Psoas muscle (tissue), 8 donors: ENCODE measurements around the gene PLEKHJ1. TPM values are rescaled to one million over a fixed set of nuclear protein-coding genes. Genes with fewer than 3 reads are reported as not detected.

Experiments used
- ATAC-seq, 4 donors: fragments of 200-7000 bp; cut with Tn5 transposase; one replicate each; pipeline ENCODE4 v1.9.1; 2020; ENCODE audit warnings: moderate library complexity in 3 of 4, mild to moderate bottlenecking in 2 of 4
- DNase-seq, 2 donors: peaks; one replicate each; pipeline ENCODE4 v3.0.0-alpha.2; 2020
- H3K27ac ChIP-seq: fragments of 200-600 bp; one replicate; pipeline ENCODE4 v1.8.0; 2022
- H3K27me3 ChIP-seq, 3 donors: fragments of 200-600 bp in 1 of 3; one replicate each; pipeline versions ENCODE4 v1.6.1 to v1.8.0; 2013 to 2022; ENCODE audit warnings: low read length in 2 of 3, mild to moderate bottlenecking in 2 of 3, moderate library complexity in 1 of 3; ENCODE audit not compliant: insufficient read depth in 3 of 3
- H3K36me3 ChIP-seq, 2 donors: fragments of 200-600 bp in 1 of 2; one replicate each; pipeline versions ENCODE4 v1.6.1 to v1.8.0; 2013 to 2022; ENCODE audit warnings: low read depth in 1 of 2, mild to moderate bottlenecking in 1 of 2, moderate library complexity in 1 of 2; ENCODE audit not compliant: insufficient read depth in 1 of 2
- H3K4me1 ChIP-seq: fragments of 200-600 bp; one replicate; pipeline ENCODE4 v1.8.0; 2022
- H3K4me3 ChIP-seq: fragments of 200-600 bp; one replicate; pipeline ENCODE4 v1.8.0; 2022; ENCODE audit warnings: mild to moderate bottlenecking
- H3K9me3 ChIP-seq: fragments of 200-600 bp; one replicate; pipeline ENCODE4 v1.8.0; 2022
- CTCF ChIP-seq: fragments of 200-600 bp; IDR thresholded peaks from one replicate; pipeline ENCODE4 v1.8.0; 2022; ENCODE audit warnings: antibody characterized with exemption
- WGBS, 3 donors: extraction: QIAGEN DNeasy Blood & Tissue Kit; methylation state at CpG; one replicate each; pipeline versions ENCODE4 v1.1.6 to v1.1.7; 2013; 5-methylcytosine and 5-hydroxymethylcytosine counted together
- intact Hi-C, 2 donors: fragments of 100-400 bp; cut with DNase I; formaldehyde crosslinking; loops; one replicate each; pipeline versions ENCODE4 v1.11.0 to v1.14.2; 2022
- polyA plus RNA-seq, 3 donors: library from polyadenylated mRNA; stranded (reverse); fragments of 200-250 nt; gene quantifications; one replicate each; pipeline ENCODE4 v1.2.3, GENCODE V29; 2013
- total RNA-seq, 4 donors: library from RNA; stranded (reverse); fragmentation: NEBNext Ultra II Directional in 2 of 4; extraction: Animal tissue kit (Norgen Biotek cat#: 25700) in 2 of 4; gene quantifications; one replicate each; pipeline versions ENCODE4 v1.2.1 to v1.2.4, GENCODE V29; 2021 to 2023
- donor health status: healthy with polysubstance abuse.
- donor health status: DM: no; HTN: no; CAD: no; lungs with moderate emphysema.
- donor health status: Bipolar disorder and iron deficiency.
- donor health status: healthy.
- donor health status: DM: yes; HTN: yes; CAD: no.
- donor health status: DM: no; HTN: no; CAD: no.
- donor health status: DM: no; HTN: no; CAD: no.
- donor health status: DM: yes; HTN: yes; CAD: no.

Gene PLEKHJ1
- total and polyA plus RNA-seq, 7 donors, result 54.9 to 146 (median 65.5) TPM

DNA sequence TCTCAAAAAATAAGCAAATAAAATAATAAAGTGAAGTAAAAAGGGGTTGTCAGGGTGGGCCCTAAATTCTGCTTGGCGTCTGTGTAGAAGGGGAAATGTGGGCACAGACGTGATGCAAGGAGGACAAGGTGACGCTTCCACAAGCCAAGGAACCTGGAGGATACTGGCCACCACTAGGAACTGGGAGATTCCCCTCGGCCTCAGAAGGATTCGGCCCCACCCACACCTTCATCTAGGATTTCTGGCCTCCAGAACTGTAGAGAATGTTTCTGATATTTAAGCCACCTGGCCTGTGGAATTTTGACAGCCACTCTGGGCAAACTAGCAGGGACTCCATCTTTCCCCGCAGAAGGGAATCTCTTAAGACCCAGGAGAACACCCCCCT is 1.1 kb downstream of the PLEKHJ1 start:
- Histone ChIP-seq H3K36me3 (peaks cover 3 to 29% of the 10 kb centered on the region in 2 donors), H3K27me3 (no peaks in the 10 kb centered on the region), H3K27ac (peak overlapping the region; percentile 91), H3K9me3 (no peaks in the 10 kb centered on the region), H3K4me3 (peak overlapping the region; percentile 97), H3K4me1 (peaks cover 46% of the 10 kb centered on the region)
- no peak for TF ChIP-seq CTCF
- WGBS, 3 donors, result 40 to 61% (median 45%) methylated on average over 6 of the region's 6 CpGs
- intact Hi-C loops, result loop anchor here (5.0 to 10.0 kb wide), 5 partner anchors 78 to 157 kb away; partner anchors contain the start of genes AP3D1 (in 1 of the 2), LSM7 (in 1 of the 2) and SPPL2B (in 1 of the 2)
- ATAC-seq, result no peak
- DNase-seq, result no peak

DNA sequence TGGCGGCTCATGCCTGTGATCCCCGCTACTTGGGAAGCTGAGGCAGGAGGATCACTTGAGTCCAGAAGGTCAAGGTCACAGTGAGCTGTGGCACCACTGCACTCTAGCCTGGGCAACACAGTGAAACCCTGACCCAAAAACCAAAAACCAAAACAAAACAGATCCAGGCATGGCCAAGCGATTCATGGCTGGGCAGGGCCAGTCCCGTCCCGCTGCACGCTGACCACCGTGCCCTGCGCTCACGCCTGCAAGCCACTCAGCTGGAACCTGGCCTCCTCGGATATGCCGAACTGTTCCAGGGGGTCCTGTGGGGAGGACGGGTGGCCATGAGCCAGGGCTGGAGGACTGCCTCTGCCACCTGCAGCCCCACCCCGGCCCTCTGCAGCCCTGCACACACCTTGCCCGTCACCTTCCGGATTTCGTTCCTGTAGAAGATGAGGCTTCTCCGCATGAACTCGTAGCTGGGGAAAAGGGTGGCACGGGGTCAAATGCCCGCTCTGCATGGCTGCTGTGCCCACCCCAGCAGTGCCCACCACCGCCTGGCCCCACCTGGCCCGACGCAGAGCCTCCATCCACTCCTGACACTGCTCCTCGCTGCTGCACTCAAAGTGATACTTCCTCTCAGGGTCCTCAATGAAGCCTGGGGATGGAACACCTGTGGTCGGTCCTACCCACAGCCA is 2.4 kb downstream of the PLEKHJ1 start:
- intact Hi-C loops, result loop anchor here in 1 of 2 donors (10.0 kb wide), 1 partner anchor 81 kb away; no protein-coding TSS in a partner anchor
- WGBS, 3 donors, result 86 to 93% (median 86%) methylated on average over 25 of the region's 25 CpGs
- no peak for DNase-seq
- Histone ChIP-seq H3K27ac (no peak overlapping the region), H3K36me3 (peaks cover 3 to 40% of the 10 kb centered on the region in 2 donors), H3K9me3 (no peaks in the 10 kb centered on the region), H3K27me3 (no peaks in the 10 kb centered on the region), H3K4me1 (peaks cover 40% of the 10 kb centered on the region), H3K4me3 (no peak overlapping the region)
- ATAC-seq, result no peak
- TF ChIP-seq CTCF, result no peak

DNA sequence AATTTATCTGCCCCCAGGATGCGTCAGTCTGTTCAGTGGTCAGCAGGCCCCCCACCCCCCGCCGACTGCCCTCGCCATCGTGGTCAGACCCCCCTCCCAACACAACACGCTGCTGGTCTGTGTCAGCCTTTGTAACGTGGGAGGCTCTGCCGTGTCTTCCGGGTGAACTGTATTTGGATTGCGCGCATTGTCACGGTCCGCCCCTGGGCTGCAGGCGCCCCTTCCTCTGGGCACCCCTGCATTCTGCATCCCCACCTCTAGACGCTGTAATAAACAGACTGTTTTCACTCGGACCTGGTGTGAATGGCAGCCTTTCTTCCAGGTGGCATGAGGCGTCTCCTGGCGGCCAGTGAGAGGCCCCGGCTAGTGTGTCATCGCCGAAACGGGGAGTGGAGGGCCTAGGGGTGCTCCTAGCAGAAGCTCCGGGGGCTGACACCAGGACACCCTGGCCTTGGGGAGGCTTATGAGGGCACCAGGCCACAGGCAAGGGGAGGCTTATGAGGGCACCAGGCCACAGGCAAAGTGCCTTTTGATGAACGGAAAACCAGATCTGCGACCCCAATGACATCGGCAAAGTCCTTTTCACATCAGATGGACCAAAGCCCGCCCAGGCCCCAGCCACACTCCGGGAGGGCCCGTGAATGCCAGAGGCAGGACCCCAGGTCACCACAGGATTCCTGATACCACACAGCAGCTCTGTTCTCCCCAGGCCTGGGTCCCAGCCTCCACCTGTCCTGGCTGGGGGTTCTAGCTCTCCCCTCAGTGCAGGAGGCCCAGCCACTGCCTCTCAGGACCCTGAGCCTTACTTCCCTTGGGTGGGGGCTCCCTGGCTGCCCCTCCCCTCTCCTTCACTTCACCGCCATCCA is 3.6 kb downstream of the PLEKHJ1 start:
- Histone ChIP-seq H3K36me3 (peaks cover 3 to 48% of the 10 kb centered on the region in 2 donors), H3K4me1 (peaks cover 31% of the 10 kb centered on the region), H3K27ac (no peak overlapping the region), H3K9me3 (no peaks in the 10 kb centered on the region), H3K4me3 (no peak overlapping the region), H3K27me3 (no peaks in the 10 kb centered on the region)
- DNase-seq, result no peak
- TF ChIP-seq CTCF, result no peak
- ATAC-seq, result no peak
- intact Hi-C loops, result loop anchor here in 1 of 2 donors (10.0 kb wide), 1 partner anchor 82 kb away; no protein-coding TSS in a partner anchor
- 74 to 82% (median 77%) methylated on average over 30 of the region's 30 CpGs for WGBS, 3 donors

- peaks cover 3 to 55% of the 10 kb centered on the region in 2 donors for H3K36me3 ChIP-seq
- 42 to 70% (median 47%) methylated on average over 21 of the region's 21 CpGs for WGBS, 3 donors
- peaks cover 27% of the 10 kb centered on the region for H3K4me1 ChIP-seq
- no peak overlapping the region for H3K4me3 ChIP-seq
- H3K27me3 ChIP-seq, result no peaks in the 10 kb centered on the region
- DNase-seq (no peak), ATAC-seq (peak in 3 of 4 donors; percentile 4 to 32 (median 26))
- H3K9me3 ChIP-seq, result no peaks in the 10 kb centered on the region
- peak; percentile 31 for TF ChIP-seq CTCF
- peak overlapping the region; percentile 72 for H3K27ac ChIP-seq
- intact Hi-C loops, result loop anchor here in 1 of 2 donors (10.0 kb wide), 1 partner anchor 83 kb away; no protein-coding TSS in a partner anchor
Observed at GRCh38 chr19:2231621-2232221, 4.4 kb downstream of the PLEKHJ1 start.
